Activated CD4-positive, alpha-beta T cell treated with anti-CD3 and anti-CD28 coated beads, Interleukin-2, amount 50 U/mL, for 48 hours (primary cell): ENCODE data around the gene HORMAD2.
"Not testable (repeated sequence)": the region's sequence is repeated elsewhere in the genome, so short reads cannot be mapped to it uniquely, and the experiment has no call there.

Experiments used
- DNase-seq, 2 experiments: peaks; one replicate each; pipeline ENCODE4 v3.0.0-alpha.2; 2020

The HORMAD2 gene

DNA sequence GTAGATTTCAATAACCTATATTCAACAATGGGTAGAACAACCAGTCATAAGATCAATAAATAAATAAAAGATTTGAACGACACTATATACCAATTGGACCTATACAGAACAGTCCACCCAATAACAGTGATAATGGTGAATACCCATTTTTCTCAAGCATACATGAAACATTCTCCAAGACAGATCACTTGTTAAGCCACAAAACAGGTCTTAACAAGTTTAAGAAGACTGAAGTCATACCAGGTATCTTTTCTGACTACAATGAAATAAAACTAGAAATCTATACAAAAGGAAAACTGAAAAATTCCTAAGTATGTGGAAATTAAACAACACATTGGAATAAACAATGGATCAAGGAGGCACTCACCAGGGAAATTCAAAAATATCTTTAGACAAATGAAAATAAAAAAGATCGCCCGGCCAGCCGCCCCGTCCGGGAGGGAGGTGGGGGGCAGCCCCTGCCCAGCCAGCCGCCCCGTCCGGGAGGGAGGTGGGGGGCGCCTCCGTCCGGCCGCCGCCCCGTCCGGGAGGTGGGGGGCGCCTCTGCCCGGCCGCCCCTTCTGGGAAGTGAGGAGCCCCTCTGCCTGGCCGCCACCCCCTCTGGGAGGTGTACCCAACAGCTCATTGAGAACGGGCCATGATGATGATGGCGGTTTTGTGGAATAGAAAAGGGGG is 20.8 kb upstream of the HORMAD2 start:
- DNase-seq = not testable (repeated sequence)

DNA sequence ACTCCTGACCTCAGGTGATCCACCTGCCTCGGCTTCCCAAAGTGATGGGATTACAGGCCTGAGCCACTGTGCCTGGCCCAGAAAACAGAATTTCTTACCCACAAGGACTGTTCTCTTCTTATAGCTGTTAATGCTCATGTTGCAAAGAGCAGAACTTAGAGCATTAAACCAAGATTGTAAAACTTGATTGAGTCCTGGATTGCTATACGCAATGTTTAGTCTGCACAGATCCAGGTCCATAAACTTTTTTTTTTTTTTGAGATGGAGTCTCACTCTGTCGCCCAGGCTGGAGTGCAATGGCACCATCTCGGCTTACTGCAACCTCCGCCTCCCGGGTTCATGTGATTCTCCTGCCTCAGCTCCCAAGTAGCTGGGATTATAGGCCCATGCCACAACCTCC is 19.2 kb upstream of the HORMAD2 start:
- DNase-seq = not testable (repeated sequence)

DNA sequence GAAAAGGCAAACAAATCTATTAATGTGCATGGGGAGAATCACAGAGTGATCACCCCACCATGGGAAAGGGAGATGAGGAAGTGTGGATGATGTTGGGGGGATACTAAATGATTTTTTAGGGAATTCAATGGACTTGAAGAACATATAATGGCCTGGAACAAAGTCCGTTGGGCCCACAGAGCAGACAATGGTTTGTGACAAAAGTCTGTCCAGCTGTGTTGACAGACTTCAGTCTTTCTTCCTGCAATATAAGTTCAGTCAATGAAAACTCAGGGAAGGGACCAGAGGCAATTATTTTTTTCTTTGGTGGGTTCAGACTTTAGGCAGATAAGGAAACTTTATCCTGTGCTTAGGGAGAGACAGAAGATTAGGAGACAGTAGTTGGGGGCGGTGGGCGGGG is 18.0 kb upstream of the HORMAD2 start:
- DNase-seq = no peak

DNA sequence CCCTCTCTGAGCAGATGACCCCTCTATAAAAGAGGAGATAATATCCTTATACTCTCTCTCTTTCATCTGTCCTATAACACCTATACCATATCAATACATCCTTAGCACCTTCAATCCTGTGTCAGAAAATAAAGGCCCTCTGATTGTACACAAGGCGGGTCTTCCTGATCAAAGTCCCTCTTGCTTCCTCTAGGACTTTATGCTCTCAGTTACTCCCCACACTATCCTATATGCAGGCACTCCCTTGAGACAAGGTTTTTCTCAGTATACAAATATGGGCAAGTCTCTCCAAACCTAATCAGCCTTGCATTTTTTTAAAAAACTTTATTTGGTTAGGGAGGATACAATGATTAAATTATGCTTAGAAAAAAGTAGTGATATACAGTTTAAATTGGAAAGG is 17.3 kb upstream of the HORMAD2 start:
- no peak for DNase-seq

DNA sequence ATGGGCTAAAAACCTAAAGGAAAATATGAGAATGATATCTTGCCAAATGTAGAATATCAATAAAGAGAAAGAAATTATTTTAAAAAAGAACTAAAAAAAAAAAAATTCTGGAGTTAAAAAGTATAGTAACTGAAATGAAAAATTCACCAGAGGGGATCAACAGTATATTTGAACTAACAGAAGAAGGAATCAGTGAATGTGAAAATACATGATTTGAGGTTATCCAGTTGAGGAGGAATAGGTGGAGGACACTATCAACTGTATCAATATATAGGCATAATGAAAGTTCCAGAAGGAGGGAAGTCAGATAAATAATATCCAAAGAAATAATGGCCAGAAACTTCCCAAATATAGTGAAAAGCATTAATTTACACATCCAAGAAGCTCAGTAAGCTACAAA is 16.1 kb upstream of the HORMAD2 start:
- no peak for DNase-seq

DNA sequence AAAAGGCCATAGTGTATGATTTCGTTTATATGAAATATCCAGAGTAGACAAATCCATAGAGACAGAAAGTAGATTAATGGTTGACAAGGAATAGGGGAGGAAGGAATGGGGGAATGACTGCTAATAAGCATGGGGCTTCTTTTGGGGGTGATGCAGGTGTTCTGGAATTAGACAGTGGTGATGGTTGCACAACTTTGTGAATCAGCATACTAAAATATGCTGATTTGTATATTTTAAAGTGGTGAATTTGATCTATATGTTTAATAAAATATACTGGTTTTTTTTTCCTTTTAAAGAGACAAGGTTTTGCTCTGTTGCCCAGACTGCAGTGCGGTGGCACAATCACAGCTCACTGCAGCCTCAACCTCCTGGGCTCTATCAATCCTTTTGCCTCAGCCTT is 6.5 kb upstream of the HORMAD2 start:
- no peak for DNase-seq

DNA sequence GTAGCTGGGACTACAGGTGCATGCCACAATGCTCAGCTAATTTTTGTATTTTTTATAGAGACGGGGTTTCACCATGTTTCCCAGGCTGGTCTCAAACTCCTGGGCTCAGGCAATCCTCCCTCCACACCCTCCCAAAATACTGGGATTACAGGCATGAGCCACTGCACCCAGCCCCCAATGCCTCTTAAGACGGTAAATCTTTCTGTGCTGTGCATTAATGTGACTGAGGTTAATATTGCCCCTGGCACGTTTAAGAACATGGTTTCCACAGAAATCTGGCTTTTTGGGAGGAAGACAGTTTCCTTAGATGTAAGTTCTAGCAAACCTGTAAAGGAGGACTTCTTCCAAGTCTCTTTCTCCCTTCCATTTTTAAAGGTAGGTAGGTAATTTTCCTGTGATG is 6.1 kb upstream of the HORMAD2 start:
- DNase-seq = no peak

DNA sequence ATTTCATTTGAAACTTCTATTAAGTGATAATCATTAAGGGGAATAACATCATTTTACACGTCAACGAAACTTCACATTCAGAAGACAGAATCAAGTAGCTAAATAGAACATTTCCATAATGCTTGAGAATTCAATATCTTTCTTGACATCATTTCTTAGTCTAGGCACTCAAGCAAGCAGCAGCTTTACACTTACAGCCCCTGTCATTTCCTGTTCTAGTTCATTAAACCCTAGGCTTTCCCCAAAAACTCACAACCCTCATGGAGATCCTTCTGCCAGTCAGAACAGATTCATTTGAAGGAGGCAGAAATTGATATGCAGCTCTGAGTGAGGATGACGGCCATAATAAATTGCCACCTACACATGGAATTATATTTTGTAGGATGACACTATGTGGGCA is 5.3 kb upstream of the HORMAD2 start:
- DNase-seq = no peak

DNA sequence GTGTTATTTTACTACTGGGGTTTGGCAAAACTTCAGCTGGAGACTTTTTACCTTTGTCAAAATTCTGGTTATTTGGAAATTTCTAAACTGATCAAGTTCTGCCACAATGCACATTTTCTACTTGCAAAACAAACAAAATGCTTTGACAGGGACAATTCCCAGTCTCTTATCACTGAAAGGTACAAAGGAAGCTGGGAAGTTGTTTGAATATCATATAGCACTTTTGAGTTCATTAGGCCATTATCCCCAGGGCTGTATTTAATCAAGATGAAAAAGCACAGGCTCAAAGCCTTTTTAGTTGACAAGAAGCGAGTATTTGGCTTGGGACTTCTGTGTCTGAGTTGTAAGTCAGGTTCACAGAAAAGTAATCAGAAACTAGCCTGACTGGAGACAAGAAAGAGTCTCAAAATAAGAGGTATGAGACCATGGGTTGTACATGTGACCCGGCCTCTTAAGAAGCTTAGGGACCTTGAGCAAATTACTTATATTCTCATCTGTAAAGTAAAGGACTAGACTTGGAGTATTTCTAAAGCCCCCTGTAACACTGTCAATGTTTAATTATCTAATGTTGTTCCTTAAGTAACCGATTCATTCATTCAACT is 2.9 kb upstream of the HORMAD2 start:
- DNase-seq = no peak

DNA sequence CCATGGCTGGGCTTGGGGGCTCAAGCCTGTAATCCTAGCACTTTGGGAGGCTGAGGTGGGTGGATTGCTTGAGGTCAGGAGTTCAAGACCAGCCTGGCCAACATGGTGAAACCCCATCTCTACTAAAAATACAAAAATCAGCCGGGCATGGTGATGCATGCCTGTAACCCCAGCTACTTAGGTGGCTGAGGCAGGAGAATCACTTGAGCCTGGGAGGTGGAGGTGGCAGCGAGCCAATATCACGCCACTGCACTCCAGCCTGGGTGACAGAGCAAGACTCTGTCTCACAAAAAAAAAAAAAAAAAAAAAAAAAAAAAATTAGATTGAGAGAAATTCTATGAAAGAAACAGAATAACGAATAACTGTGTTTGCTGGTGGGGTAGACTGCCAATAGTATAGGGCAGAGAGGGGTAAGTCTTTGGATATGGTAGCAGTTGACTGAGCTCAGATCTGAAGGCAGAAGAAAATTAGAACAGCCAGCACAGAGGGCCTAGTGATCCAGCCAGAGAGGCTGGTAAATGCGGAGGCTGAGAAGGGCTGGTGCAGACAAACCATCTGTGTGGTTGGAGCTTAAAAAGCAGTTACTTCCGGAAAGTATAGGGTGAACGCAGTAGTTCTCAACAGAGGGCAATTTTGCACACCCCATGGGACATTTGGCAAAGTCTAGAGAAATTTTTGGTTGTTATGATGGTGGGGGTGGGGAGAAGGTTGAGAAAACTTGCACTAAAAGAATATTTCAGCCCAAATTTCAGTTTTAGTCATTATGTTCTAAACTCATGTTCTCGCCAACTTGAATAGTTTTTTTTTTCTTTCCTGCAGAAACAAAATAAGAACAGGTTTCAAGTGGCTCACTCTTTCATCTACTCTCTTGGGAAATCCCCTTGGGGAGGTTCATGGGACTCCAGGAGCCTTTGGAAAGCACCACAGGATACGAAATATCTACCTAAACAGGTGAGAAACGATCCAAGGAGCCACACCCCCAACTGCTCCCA is 1.6 kb upstream of the HORMAD2 start:
- peak; percentile 28 to 36 for DNase-seq

DNA sequence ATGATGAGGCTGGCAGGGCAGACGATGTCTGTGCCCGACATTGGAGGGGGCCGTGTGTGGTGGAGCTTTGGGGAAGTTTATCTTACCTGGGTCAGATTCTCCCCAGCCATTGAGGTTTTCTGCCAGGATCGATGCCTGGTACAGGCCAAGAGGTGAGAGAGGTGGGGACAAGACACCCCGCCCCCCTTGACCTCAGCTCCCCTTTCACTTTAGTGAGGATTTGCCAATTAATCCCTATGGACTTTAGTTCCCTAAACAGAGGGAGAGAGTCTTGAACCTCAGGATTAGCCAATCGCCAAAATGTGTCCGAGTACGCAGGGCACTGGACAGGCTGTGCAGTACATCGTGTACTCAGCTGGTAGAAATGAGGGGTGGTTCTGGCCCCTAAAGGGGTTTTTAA is 541 bp downstream of the HORMAD2 start:
- DNase-seq = no peak

DNA sequence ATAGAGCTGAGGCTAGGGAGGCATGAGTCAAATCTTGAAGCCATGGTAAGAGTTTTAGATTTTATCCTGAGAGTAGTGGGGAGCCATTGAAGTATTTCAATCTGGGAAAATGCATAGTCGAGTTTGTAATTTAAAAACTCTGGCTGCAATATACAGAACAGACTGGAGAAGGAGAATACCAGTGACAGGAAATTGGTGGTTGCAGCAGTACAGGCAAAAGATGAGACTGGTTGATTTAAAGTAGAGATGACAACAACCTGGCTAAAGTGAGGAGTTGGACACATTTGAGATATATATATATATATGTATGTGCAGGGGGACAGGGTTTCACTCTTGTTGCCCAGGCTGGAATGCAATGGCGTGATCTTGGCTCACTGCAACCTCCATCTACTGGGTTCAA is 6.2 kb downstream of the HORMAD2 start:
- DNase-seq = no peak

DNA sequence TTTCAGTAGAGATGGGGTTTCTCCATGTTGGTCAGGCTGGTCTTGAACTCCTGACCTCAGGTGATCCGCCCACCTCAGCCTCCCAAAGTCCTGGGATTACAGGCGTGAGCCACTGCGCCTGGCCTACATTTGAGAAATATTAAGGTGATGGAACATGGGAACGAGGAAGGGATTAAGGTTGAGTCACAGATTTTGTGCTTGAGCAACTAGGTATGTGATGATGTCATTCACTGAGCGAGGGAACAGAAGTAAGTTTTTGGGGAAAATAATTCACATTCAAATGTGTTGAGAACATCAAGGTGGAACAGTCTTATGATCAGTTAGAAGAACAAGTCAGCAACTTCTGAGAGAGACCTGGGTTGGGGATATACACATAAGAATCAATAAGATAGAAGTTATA is 6.8 kb downstream of the HORMAD2 start:
- not testable (repeated sequence) for DNase-seq

DNA sequence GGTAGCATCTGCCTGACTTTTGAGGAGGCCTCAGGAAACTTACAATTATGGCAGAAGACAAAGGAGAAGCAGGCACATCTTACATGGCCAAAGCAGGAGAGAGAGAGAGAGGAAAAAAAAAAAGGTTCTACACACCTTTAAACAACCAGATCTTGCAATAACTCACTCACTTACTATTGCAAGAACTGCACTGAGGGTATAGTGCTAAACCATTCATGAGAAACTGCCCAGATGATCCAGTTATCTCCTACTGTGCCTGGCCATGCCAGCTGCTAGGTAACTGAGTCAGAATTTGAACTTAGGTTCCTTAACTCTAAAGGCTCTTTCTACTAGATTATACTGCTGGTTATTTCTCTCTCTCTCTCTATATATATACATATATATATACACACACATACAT is 7.3 kb downstream of the HORMAD2 start:
- no peak for DNase-seq

DNA sequence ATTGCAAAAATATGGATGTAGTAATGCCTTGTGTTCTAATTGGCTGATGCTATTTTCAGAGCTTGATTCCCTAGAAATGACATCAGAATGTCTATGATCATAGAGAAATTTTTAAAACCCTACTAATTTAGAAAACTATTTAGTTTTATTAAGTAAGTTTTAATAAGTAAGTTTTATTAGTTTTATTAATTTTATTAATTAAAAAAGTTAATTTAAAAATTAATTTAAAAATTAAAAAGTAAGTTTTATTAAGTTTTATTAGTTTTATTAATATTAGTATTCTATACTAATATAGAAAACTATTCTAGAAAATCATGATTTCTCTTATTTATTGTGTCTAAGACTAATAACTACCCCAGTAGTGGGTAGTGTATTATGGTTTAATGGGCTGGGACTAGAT is 8.2 kb downstream of the HORMAD2 start:
- no peak for DNase-seq

DNA sequence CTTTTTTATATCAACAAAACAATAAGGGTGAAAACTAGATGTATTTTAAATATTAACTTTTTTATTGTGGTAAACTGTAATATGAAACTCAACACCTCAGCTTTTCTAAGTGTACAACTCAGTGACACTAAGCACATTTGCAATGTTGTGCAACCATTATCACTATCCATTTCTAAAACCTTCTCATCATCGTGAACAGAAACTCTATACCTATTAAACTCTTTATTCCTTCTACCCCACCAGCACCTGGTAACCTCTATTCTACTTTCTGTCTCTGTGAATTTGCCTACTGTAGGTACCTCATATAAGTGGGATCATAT is 9.4 kb downstream of the HORMAD2 start:
- no peak for DNase-seq

DNA sequence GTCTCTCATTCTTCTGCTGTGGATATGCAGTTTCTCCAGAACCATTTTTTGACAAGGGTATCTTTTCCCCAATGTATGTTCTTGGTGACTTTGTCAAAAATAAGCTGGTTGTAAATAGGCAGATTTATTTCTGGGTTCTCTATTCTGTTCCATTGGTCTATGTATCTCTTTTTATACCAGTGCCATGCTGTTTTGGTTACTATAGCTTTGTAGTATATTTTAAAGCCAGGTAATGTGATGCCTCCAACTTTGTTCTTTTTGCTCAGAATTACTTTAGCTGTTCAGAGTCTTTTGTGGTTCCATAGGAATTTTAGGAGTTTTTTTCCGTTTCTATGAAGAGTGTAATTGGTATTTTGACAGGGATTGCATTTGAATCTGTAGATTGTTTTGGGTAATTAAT is 12.4 kb downstream of the HORMAD2 start:
- DNase-seq = no peak

DNA sequence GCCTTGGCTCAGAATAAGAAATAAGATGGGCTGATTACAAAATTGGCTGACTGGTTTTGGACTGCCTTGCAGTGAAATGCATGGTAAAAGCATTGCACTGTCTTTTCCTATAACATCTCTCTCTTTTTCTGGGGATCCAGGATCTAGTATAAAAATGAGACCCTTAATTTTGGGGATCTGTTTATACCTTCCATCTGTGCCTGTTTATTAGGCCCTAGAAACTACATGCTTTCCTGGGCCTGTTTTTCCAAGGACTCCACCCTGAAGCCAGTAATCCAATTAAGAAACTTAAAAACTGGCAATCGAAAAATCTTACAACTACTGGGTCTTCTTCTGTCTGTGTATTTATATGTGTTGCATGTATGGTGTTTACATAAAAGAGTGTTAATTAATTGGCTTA is 14.5 kb downstream of the HORMAD2 start:
- DNase-seq = no peak

DNA sequence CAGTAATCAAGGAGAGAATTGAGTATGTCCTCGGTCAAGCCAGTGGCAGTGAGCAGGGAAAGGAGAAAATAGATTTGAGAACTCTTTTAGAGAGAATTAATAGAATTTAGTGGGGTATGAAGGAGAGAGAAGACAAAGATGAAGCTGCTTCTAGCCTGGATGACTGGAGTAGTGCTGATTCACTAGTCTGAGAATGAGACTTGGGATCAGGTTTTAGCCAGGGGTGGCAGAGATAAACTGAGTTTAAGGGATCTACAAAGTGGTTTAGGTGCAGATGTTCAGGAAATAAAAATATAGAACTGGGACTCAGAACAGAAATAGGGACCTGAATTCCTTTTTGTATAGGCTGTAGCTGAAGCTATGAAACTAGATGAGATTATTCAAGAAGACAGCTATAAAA is 17.6 kb downstream of the HORMAD2 start:
- no peak for DNase-seq

DNA sequence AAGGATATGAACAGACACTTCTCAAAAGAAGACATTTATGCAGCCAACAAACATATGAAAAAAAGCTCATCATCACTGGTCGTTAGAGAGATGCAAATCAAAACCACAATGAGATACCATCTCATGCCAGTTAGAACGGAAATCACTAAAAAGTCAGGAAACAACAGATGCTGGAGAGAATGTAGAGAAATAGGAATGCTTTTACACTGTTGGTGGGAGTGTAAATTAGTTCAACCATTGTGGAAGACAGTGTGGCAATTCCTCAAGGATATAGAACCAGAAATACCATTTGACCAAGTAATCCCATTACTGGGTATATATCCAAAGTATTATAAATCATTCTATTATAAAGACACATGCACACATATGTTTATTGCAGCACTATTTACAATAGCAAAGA is 20.5 kb downstream of the HORMAD2 start:
- DNase-seq = not testable (repeated sequence)

DNA sequence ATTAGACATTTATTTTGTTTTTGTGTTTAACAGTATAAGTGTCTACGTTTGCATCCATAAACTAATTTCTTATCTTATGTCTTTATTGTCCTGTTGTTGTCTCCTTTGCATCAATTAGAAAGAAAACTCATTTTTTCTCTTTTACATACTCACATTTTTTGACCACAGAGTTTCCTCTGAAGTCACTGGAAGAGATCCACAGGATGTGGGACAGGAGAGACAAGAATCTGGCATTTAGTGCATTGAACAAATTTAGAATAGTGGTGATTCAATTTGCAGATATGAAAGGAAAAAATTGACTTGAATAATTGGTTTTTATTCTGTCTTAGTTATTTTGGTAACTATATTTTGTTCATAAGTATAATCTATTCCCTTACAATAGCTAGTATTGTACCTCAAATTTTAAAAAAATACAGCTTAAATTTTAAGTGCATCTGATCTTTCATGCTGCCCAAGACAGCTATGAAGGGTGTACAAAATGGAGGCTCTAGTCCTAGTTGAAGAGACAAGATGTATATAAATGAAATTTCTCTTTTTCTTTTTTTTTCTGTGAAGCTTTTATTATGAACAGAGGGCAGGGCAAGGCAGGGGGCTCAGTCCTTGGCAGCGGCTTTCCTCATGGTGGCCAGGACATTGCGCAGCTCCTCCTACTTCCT is 24.4 kb downstream of the HORMAD2 start:
- no peak for DNase-seq

DNA sequence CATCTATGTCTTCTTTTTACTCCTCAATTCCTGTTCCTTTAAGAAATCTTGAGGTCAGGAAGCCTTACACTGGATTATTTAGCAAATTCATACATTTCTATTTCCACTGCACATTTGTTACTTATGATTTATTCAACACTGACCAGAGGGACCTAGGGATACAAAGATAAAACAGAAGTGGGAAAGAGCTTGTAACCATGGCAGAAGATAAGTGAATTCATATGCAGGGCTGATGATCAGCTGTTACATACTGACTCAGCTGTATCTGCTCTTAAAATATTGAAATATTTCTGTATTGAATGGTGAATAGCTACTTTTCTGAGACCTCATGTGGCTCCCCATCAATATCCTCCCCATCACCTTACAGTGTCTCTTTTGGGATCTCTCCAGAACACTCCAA is 25.2 kb downstream of the HORMAD2 start:
- no peak for DNase-seq

DNA sequence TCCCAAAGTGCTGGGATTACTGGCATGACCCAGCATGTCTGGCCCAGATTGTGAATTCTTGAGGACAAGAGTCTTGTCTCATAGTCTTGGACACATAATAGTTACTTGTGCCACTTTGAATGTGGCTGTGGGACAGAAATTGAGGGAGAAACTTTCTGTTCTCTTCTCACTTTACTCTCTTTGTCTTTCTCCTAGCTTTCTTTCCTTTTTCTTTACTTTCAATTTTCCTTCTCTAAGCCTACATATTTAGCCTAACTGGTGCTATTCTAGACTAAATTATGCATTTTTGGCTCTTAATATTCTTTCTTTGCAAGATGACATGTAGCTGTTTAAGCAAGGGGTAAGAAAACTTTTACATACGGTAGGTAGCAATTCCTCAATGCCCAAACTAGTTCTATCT is 33.2 kb downstream of the HORMAD2 start:
- DNase-seq = no peak

DNA sequence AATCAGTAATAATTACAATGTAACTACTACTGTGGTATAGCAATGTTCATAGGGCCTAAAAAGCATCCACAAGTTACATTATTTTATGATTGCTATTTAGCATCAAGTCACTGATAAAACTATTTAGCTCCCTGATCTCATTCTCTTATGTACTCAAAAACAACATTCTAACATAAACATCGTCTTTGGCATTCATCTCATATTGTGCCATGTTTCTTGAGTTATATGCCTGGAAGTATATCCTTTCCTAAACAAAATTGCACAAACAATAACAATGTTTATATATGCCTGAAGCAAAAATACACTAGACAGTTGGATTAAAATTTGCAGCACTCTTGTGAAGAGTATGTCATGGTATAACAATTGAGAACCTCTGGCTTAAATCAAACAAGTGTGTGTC is 34.1 kb downstream of the HORMAD2 start:
- no peak for DNase-seq
